Measurements from ENCODE around the gene KRTAP10-12. TPM values are rescaled to one million over a fixed set of nuclear protein-coding genes. Genes with fewer than 3 reads are reported as not detected.

Gene KRTAP10-12
- total RNA-seq, 1 experiment from 2014 or later, result not detected

DNA sequence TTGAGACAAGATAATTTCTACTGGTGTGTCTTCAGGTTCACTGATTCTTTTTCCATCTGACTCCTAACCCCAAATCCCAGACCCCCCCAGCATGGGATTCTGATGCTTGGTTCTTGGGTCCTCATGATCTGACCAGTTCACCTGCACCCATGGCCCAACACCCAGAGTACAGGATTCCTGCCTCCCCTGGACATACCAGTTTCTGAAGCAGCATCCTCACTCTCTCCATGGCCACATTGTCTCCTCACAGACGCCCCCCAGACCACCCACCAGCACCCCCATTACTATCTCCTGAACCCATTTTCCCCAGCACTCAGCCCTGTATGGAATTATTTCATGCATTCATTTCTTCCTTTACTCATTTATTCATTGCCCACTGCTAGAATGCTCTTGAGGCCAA, 40.1 kb upstream of the KRTAP10-12 start:
- Histone ChIP-seq H2AFZ (ENCODE audit: low read length) (no peak overlapping the region), H3K36me3 (ENCODE audit: low read depth, low read length) (no peaks in the 10 kb centered on the region), H3K27ac (ENCODE audit: low read length) (no peak overlapping the region), H3K9me2 (replicated peaks; ENCODE audit: low read length) (no peaks in the 10 kb centered on the region), H3K9me3 (ENCODE audit: low read length) (0 out of 2 replicates have a peak, but pooled peaks cover 5% of the 10 kb centered on the region), H3K4me1 (ENCODE audit: insufficient read depth, low read length) (no peaks in the 10 kb centered on the region), H3K4me3 (ENCODE audit: low read length) (no peak overlapping the region), H4K20me1 (ENCODE audit: low read length) (no peaks in the 10 kb centered on the region), H3F3A (ENCODE audit: low read length, unreplicated experiment) (no peaks in the 10 kb centered on the region), H3K9ac (ENCODE audit: low read length) (no peak overlapping the region), H3K79me2 (ENCODE audit: low read length) (no peaks in the 10 kb centered on the region), H3K4me2 (ENCODE audit: low read length) (no peak overlapping the region), H3K27me3 (ENCODE audit: low read length) (no peaks in the 10 kb centered on the region)
- no peak for DNase-seq
- no peak for ATAC-seq
- ChIA-PET POLR2A (ENCODE audit: unreplicated experiment) (no interaction called here), CTCF (no interaction called here)
- TF ChIP-seq EZH2 (IDR thresholded peaks at IDR 0.05; ENCODE audit: low read length, unreplicated experiment) (no peak), EZH2phosphoT487 (IDR thresholded peaks at IDR 0.05; ENCODE audit: borderline replicate concordance, low read length) (no peak)
- TF ChIP-seq, protein P1, sequence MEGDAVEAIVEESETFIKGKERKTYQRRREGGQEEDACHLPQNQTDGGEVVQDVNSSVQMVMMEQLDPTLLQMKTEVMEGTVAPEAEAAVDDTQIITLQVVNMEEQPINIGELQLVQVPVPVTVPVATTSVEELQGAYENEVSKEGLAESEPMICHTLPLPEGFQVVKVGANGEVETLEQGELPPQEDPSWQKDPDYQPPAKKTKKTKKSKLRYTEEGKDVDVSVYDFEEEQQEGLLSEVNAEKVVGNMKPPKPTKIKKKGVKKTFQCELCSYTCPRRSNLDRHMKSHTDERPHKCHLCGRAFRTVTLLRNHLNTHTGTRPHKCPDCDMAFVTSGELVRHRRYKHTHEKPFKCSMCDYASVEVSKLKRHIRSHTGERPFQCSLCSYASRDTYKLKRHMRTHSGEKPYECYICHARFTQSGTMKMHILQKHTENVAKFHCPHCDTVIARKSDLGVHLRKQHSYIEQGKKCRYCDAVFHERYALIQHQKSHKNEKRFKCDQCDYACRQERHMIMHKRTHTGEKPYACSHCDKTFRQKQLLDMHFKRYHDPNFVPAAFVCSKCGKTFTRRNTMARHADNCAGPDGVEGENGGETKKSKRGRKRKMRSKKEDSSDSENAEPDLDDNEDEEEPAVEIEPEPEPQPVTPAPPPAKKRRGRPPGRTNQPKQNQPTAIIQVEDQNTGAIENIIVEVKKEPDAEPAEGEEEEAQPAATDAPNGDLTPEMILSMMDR (conservative IDR thresholded peaks at IDR 0.05; ENCODE audit: low read depth, low read length), result no peak
- intact Hi-C loops (cut with micrococcal nuclease), result no loop called here
- no TSS peak for BruUV-seq (replicated peaks)

DNA sequence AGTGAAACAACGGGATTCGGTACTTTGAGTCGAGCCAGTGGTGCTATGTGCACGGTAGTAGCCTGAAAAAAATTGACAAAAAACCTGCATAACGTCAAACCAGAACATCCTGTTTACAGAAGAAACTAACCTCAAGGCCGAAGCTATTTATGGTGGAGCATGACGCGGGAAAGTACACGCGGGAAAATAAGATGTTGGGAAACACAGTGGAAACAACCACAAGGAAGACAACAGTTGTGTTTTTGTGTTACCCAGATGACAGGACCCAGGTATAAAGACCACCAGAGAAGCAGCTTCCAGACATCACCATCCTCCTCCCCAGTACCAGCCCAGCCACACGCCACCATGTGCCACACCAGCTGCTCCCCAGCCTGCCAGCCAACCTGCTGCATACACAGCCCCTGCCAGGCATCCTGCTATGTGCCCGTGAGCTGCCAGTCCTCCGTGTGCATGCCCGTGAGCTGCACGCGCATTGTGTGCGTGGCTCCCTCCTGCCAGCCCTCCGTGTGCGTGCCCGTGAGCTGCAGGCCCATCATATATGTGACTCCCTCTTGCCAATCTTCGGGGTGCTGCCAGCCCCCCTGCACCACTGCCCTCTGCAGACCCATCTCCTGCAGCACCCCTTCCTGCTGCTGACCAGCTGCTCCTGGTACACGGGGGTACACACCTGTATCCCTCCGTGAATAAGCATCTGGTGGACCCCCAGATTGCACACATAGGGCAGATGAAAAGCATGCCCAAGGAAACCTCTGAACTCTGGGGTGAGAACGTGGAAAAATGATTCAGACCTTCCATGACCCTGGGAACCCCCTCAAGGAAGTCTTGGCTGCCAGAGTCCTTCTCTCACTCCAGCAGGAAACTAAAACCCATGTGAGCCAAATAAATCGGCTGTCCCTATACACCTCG, 39.1 kb upstream of the KRTAP10-12 start, which contains the start of gene KRTAP12-3:
Gene KRTAP12-3 (plus strand): TSS at position 298 of the 906 bp plus-strand sequence. CDS start 48 bp downstream, at position 346.
- Histone ChIP-seq H3K4me1 (ENCODE audit: insufficient read depth, low read length) (no peaks in the 10 kb centered on the region), H3K27ac (ENCODE audit: low read length) (no peak within 1 kb of the TSS), H3K4me3 (ENCODE audit: low read length) (no peak within 1 kb of the TSS), H3K36me3 (ENCODE audit: low read depth, low read length) (no peaks in the 10 kb centered on the region), H3K9ac (ENCODE audit: low read length) (no peak within 1 kb of the TSS), H3K27me3 (ENCODE audit: low read length) (no peaks in the 10 kb centered on the region), H3K79me2 (ENCODE audit: low read length) (no peaks in the 10 kb centered on the region), H4K20me1 (ENCODE audit: low read length) (no peaks in the 10 kb centered on the region), H3K4me2 (ENCODE audit: low read length) (no peak within 1 kb of the TSS), H3K9me2 (replicated peaks; ENCODE audit: low read length) (no peaks in the 10 kb centered on the region), H3F3A (ENCODE audit: low read length, unreplicated experiment) (no peaks in the 10 kb centered on the region), H3K9me3 (ENCODE audit: low read length) (0 out of 2 replicates have a peak, but pooled peaks cover 5% of the 10 kb centered on the region), H2AFZ (ENCODE audit: low read length) (no peak within 1 kb of the TSS)
- no peak for TF ChIP-seq EZH2phosphoT487 (IDR thresholded peaks at IDR 0.05; ENCODE audit: borderline replicate concordance, low read length)
- TF ChIP-seq, protein P1 (conservative IDR thresholded peaks at IDR 0.05; ENCODE audit: low read depth, low read length), result no peak
- TF ChIP-seq EZH2 (IDR thresholded peaks at IDR 0.05; ENCODE audit: low read length, unreplicated experiment), result no peak
- ATAC-seq, result no peak
- intact Hi-C loops (cut with micrococcal nuclease), result no loop called here
- no peak for DNase-seq
- no TSS peak for BruUV-seq (replicated peaks)
- CTCF ChIA-PET, result no interaction called here
- POLR2A ChIA-PET (ENCODE audit: unreplicated experiment), result no interaction called here

DNA sequence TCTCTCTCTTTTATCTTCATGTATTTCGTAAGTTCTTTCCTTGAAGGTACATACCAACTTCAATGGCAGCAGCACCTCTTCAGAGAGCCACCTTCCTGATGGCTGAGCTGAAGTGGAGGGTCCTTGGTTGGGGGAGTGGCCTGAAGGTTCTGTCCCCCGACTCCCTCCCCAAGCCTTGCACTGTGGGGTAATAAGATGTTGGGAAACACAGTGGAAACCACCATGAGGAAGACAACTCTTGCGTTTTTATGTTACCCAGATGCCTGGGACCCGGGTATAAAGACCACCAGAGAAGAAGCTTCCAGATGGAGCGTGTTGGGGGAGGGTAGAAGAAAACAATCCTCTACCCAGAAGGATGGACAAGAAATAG, 38.4 kb upstream of the KRTAP10-12 start:
- H3K4me2 ChIP-seq (ENCODE audit: low read length), result no peak overlapping the region
- H3K9ac ChIP-seq (ENCODE audit: low read length), result no peak overlapping the region
- no peaks in the 10 kb centered on the region for H4K20me1 ChIP-seq (ENCODE audit: low read length)
- no peak overlapping the region for H3K4me3 ChIP-seq (ENCODE audit: low read length)
- no TSS peak for BruUV-seq (replicated peaks)
- ChIA-PET CTCF (no interaction called here), POLR2A (ENCODE audit: unreplicated experiment) (no interaction called here)
- no peaks in the 10 kb centered on the region for H3K27me3 ChIP-seq (ENCODE audit: low read length)
- H3K4me1 ChIP-seq (ENCODE audit: insufficient read depth, low read length), result no peaks in the 10 kb centered on the region
- no peaks in the 10 kb centered on the region for H3F3A ChIP-seq (ENCODE audit: low read length, unreplicated experiment)
- ATAC-seq, result no peak
- no peak overlapping the region for H2AFZ ChIP-seq (ENCODE audit: low read length)
- H3K27ac ChIP-seq (ENCODE audit: low read length), result no peak overlapping the region
- no peaks in the 10 kb centered on the region for H3K36me3 ChIP-seq (ENCODE audit: low read depth, low read length)
- H3K9me3 ChIP-seq (ENCODE audit: low read length), result 0 out of 2 replicates have a peak, but pooled peaks cover 5% of the 10 kb centered on the region
- no peak for TF ChIP-seq EZH2phosphoT487 (IDR thresholded peaks at IDR 0.05; ENCODE audit: borderline replicate concordance, low read length)
- TF ChIP-seq, protein P1 (conservative IDR thresholded peaks at IDR 0.05; ENCODE audit: low read depth, low read length), result no peak
- no peak for TF ChIP-seq EZH2 (IDR thresholded peaks at IDR 0.05; ENCODE audit: low read length, unreplicated experiment)
- H3K9me2 ChIP-seq (replicated peaks; ENCODE audit: low read length), result no peaks in the 10 kb centered on the region
- no peak for DNase-seq
- H3K79me2 ChIP-seq (ENCODE audit: low read length), result no peaks in the 10 kb centered on the region
- intact Hi-C loops (cut with micrococcal nuclease), result no loop called here
